Activated CD8-positive, alpha-beta memory T cell treated with anti-CD3 and anti-CD28 coated beads for 48 hours (primary cell): ENCODE results near the gene PUSL1.

Experiments used
- DNase-seq, 3 experiments: peaks; one replicate each; pipeline ENCODE4 v3.0.0-alpha.2; 2020; ENCODE audit warnings: low read depth in 2 of 3, low spot score in 2 of 3

Gene PUSL1

DNA sequence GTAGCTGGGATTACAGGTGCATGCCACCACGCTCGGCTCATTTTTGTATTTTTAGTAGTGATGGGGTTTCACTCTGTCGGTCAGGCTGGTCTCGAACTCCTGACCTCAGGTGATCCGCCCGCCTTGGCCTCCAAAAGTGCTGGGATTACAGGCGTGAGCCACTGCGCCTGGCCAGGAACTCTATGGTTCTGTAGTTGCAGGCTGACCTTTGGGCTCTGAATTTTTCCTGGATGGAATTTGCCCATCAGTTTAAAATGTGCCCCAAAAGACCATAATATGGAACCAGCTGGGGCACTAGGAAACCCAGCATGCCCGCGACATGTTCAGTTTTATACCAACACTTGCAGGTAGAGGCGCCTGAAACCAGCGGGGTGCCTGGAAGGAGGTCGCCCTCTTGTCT is 29.8 kb upstream of the PUSL1 start:
- DNase-seq: no peak

DNA sequence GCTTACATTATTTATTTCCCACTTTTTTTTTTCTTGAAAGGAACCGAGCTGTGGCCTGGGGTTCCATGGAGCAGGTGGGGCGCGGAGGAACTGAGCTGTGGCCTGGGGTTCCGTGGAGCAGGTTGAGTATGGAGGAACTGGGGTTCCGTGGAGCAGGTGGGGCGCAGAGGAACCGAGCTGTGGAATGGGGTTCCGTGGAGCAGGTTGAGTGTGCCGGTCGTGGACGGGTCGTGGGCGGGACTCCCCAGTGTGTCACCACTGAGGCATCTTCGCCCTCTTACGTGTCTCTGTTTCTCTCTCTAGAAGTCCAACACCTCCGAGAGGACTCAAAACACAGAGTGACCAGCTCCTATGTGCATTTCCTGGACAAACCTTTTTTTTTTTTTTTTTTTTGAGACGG is 29.4 kb upstream of the PUSL1 start:
- no peak for DNase-seq

DNA sequence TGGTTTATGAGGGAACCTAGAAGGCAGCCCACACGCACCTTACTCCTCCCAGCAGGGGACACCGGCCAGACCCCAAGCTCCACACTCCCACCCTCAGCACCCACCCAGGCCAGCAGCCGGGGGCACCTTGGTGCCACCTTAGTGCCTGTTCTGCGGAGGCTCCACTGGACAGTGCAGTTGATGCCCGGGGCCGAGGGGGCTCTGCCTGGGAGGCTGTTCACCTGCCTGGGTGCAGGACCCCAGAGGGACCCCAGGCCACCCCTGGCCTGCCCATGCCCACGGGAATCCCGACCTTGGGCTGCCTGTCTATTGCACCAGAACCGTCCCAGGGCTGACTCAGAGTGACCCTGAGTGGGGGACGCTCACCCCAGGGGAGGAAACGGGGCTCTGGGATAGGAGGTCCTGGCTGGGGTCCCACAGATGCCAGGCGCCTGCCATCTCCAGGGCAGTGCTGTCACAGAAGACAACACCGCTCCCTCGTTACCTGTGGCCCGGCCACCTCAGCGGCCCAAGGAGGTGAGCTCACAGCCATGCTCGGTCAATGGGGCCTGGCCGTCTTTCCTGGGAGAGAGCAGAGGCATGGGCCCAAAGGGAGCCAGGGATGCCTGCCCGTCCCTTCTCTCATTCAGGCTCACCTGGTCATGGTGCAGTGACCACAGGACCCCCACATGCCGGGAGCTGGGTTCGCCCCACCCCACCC is 27.5 kb upstream of the PUSL1 start:
- no peak for DNase-seq

DNA sequence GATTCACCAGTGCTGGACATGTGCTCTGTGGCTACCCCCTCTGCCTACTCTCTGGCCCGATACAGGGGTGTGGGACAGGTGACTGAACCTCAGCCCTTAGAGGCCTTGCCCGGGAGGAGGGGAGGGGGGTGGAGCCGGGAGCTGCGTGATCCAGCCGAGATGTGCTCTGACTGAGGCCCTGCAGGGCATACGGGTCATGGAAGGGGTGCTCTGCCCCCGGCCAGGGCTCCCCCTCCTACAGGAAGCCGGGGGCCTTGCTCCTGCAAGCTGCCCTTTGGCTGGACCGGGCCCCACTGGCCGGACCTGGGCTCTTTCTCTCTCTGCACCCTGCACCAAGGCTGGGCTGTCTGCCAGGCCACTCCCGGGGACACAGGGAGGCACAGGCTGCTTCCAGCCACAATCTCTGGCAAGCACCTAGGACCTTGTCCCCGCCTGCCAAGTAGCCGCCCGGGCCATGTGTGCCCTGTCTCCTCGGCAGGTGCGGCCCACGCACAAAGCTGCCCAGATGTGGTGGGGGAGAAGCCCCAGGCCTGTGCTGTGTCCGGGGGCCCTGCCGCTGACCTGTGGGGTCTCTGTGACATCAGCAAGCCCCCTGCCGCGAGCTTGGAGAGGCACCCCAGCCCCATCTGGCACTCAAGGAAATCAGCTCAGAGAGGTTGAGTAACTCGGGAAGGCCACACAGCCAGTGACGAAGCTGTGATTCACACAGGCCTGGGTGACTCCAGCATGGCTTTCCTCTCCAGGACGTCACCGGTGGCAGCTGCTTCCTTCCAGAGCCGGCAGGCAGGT is 26.7 kb upstream of the PUSL1 start:
- no peak for DNase-seq

DNA sequence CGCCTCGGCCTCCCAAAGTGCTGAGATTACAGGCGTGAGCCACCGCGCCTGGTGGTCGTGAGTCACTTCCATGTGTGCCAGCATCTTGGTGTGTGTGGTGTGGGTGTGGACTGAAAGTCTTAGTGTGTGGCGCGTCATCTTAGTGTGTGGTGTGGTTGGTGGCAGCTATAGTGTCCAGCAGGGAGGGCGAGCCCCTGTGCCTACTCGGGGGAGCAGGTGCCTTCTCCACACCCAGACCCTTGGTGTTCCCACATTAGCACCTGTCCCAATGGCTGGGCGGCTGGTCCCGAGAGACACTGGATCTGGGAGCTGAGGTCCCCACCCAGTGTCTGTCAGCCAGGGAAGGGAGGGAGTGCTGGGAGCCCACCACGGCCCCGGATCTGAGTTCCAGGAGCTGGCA is 25.4 kb upstream of the PUSL1 start:
- DNase-seq: no peak

DNA sequence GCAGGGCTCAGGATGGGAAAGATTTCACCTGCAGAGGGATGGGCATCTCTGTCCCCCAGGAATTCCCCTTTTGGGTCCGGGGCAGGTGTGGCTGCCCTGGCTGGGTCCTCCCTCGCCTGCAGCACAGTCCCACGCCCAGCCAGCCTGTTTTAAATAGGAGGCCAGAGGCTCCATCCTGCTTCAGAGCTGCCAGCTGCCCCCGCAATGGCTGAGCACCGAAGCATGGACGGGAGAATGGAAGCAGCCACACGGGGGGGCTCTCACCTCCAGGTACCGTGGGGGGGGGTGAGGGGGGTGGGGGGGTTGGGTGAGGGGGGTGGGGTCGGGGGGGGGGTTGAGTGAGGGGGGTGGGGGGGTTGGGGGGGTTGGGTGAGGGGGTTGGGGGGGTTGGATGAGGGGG is 24.6 kb upstream of the PUSL1 start:
- DNase-seq: no peak

DNA sequence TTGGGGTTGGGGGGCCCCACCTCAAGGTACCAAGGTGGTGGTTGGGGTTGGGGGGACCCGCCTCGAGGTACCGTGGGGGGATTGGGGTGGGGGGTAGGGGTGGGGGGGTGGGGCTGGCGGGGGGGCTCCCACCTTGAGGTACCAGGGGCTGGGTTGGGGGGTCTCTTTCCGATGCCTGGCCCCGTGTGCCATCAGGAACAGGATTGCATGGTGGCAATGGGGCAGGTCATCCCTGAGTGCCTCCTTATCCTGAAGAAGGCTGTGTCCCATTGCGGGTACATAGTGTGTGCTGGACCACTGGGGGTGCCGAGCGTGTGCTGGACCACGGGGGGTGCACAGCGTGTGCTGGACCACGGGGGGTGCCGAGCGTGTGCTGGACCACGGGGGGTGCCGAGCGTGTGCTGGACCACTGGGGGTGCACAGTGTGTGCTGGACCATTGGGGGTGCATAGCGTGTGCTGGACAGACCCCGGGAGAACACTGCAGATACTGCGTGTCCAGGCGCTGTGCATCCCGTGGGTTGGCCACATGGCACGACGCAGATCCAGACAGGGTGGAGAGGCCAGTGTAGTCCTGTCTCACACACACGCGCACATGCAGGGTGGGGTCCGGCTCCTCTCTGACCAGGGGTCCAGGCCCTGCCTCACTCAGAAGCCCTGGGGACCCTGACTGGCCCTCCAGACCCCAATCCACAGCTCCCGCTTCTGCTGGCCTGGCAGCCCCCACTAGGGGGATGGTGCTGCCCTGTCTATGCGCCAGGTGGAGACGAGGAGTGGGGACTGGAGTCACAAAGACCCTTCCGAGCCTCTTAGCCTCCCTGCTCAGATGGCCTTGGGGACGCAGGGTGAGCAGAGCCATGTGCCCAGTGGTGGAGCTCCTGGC is 23.9 kb upstream of the PUSL1 start:
- DNase-seq: no peak

DNA sequence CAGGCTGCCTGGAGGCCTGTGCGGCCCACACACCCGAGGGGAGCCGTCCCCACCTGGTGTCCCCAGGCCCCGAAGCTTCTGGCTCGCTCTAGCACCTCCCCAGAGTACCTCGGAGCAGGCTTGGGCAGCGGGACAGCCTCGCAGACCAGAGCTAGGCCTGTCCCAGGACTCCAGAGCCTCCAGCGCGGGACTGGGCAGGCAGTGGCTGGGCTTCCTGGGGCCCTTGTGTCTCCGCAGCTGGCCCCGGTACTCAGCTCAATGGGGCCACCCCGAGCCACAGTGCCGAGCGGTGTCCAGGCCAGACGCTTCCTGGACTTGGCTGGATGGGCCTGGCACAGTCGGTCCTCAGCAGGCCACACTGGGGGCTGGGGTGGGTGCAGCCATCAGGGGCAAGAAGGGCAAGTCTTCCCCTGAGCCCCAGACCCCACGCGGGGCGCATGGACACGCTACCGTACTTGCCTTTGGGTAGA is 23.3 kb upstream of the PUSL1 start:
- no peak for DNase-seq

DNA sequence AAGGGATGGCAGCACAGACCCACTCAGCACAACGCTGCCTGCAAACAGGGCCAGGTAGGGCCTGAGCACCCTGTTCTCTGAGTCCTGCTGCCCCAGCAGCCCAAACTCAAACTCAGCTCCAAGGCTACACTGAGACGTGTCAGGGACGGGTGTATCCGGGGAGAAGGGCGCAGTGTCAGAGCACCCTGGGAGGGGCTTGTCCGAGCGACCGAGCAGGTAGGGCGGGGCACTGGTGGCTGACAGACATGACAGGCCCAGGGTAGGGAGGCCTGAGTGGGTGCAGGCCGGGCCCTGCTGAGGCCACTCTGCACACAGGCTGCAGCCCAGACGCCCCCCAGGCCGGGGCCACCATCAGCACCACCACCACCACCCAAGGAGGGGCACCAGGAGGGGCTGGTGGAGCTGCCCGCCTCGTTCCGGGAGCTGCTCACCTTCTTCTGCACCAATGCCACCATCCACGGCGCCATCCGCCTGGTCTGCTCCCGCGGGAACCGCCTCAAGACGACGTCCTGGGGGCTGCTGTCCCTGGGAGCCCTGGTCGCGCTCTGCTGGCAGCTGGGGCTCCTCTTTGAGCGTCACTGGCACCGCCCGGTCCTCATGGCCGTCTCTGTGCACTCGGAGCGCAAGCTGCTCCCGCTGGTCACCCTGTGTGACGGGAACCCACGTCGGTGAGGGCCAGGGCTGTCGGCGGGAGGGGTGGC is 22.6 kb upstream of the PUSL1 start:
- no peak for DNase-seq

DNA sequence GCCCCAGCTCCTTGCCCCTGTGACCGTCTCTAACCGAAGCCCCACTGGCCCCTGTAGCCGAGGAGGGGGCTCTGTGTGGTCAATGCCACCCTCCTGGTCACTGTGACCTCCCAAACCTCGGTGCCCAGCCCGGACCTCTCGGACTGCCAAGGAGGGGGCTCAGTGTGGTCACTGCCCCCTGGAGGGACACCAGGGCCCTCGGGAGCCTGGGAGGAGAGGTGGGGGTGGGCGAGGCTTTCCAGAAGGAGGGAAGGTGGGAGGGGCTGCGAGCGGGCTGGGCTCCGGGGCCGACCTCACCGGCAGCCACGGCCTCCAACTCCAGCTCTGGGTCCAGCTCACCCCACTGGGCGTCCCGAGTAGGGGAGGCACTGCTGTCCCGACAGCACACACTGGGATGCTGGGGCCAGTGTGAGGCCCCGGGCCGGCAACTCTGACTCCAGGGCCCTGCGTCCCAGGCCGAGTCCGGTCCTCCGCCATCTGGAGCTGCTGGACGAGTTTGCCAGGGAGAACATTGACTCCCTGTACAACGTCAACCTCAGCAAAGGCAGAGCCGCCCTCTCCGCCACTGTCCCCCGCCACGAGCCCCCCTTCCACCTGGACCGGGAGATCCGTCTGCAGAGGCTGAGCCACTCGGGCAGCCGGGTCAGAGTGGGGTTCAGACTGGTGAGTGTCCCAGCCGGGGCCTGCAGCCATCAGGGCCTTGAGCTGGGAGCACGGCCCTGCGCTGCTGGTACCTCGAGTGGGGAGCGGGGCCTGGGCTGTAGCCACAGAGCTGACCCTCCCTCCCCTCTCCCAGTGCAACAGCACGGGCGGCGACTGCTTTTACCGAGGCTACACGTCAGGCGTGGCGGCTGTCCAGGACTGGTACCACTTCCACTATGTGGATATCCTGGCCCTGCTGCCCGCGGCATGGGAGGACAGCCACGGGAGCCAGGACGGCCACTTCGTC is 21.8 kb upstream of the PUSL1 start:
- DNase-seq: no peak

DNA sequence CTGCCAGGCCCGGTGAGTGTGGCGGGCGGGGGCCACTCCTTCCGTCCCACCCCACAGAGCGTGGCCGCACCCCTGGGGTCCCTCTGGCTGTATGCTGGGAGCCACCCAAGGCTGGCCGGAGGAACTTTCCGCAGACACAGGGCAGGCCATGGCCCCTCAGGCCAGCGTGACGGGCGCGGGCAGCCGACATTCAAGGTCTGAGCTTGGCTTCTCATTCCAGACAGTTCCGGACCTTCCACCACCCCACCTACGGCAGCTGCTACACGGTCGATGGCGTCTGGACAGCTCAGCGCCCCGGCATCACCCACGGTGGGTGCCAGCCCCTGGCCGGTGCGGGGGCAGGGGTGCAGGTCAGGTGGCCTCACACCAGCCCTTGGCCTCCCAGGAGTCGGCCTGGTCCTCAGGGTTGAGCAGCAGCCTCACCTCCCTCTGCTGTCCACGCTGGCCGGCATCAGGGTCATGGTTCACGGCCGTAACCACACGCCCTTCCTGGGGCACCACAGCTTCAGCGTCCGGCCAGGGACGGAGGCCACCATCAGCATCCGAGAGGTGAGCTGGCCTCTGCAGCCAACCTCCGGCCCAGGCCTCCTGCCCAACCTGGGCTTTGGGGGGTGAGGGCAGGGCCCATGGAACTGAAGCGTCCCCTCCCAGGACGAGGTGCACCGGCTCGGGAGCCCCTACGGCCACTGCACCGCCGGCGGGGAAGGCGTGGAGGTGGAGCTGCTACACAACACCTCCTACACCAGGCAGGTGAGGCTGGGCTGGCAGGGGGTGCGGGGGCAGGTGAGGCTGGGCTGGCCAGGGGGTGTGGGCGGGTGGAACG is 20.9 kb upstream of the PUSL1 start:
- no peak for DNase-seq

DNA sequence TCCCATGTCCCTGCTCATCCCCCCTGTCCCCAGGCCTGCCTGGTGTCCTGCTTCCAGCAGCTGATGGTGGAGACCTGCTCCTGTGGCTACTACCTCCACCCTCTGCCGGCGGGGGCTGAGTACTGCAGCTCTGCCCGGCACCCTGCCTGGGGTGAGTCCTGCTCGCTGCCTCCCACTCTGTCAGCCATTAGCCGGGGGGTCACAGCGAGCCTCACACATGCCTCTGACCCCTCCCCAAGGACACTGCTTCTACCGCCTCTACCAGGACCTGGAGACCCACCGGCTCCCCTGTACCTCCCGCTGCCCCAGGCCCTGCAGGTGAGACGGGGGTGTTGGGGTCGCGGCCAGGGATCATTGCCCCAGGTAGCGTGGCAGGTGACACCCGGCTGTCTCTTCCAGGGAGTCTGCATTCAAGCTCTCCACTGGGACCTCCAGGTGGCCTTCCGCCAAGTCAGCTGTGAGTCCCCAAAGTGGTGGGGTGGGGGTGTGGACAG is 18.1 kb upstream of the PUSL1 start:
- DNase-seq: no peak

DNA sequence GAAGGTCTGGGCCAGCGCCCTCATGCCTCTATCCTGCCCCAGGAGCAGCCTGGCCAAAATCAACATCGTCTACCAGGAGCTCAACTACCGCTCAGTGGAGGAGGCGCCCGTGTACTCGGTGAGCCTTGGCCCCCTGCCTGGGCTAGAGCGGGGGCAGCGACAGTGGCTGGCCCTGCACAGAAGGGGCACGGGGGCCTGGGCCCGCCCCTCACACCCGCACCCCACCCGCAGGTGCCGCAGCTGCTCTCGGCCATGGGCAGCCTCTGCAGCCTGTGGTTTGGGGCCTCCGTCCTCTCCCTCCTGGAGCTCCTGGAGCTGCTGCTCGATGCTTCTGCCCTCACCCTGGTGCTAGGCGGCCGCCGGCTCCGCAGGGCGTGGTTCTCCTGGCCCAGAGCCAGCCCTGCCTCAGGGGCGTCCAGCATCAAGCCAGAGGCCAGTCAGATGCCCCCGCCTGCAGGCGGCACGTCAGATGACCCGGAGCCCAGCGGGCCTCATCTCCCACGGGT is 17.3 kb upstream of the PUSL1 start:
- no peak for DNase-seq

DNA sequence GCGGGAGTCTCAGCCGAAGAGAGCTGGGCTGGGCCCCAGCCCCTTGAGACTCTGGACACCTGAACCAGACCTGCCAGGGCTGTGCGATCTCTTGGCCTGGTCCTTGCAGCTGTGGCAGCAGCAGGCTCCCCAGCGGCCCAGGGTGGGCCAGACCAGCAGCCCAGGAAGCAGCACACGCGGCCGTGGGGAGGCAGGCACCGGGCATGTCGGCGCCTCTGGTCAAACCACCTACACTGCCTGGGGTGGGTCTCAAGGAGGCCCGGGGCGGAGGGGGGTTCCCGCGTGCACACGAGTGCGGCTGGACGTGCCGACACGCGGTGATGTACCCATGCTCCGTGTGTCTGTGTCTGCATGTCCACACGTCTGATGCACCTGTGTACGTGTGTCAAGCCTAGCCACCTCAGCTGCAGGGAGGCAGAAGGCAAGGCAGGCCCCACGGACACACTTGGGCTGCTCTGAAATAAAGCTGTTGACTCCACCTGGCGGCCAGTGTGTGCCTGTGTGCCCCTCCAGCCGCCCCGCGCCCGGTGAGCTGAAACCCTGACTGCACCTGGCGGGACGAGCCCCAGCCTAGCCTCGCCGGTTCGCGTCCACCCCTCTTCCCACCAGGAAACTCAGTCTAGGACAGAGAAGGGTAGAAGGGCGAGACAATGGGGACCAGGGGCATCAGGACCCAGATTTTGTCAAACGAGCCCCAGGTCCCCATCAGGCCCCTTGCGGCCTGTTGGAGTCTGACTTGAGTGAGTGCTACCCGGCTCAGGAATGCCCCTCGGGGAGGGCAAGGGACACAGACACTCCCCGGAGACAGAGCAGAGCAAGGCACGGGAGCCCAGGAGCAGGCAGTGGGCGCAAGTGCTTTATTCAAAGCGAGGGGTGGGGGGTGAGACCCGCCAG is 16.6 kb upstream of the PUSL1 start:
- DNase-seq: no peak

DNA sequence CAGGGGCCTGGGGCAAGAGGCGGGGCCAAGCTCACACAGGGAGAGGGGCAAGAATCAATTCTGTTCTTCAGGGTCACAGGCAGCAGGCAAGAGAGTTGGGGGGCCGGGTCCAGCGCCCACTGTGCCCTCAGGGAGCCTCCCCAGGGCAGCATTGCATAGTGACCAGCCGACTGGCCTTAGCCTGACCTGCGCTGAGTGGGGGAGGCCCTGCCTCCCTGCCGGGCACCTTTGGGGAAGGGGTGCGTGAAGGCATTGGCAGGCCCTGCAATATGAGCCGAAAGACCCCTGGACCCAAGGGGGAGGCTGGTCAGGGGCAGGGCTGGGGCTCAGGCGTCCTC is 16.0 kb upstream of the PUSL1 start:
- no peak for DNase-seq

DNA sequence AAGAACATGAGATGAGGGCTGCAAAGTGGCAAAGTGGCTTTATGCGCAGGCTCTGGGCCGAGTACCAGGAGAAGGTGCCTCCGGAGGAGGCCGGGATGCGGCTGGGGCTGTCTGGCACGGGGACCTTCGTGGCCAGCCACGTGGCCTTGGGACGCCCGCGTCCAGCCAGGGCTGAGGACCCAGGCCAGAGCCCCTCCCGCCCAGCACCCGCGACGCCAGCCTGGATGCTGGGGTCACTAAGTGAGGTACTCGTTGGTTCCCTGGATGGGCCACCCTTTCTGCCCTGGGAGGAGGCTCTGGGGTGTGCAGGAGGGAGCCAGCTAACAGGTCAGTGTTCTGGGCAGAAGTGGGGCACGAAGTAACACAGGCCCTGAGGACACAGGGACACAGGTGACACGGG is 15.5 kb upstream of the PUSL1 start:
- DNase-seq: no peak

DNA sequence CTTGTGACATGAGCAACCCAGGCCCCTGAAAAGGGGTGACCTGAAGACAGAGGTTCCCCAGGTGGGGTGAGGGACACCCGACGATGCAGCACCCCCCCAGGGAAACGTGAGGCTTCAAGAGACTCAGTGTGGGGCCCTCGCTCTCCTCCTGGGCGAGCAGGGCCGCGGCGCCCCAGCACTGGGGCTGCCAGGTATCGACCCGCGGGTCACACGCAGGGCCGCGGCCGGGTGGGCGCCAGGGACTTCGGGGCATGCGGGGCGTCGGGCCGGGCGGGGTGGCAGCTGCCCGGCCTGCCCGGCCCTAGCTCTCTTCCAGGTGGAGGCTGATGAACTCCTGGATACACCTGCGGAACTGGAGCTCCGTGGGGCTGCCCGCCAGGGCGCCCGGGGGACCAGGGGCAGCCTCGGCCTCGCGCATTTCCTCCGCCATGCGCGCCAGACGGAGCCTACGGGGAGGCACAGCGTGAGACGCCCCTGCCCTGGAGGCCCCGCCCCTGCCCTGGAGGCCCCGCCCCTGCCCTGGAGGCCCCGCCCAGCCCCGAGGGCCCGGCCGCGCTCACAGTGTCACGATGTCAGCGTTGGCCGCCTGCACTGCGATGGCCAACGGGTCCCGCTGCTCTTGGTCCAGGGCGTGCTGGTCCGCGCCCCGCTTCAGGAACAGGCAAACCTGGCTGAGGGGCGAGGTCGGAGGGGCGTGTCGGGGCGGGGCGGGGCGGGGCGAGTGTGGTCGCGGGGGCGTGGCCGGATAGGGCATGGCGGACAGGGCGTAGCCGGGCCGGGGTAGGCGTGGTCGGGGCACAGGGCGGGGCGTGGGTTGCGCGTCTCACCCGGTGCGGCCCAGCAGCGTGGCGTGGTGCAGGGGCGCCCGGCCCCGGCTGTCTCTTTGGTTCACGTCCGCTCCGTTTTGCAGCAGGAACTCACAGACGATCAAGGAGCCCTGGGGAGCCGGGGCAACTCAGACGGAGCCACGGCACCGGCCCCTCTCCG is 14.8 kb upstream of the PUSL1 start:
- no peak for DNase-seq
